NB4 (cell line): ENCODE results near the gene ADCY3.

Experiments
- DNase-seq: peaks from one replicate; pipeline ENCODE4 v3.0.0; 2010; ENCODE audit warnings: low read depth
- H3K4me3 ChIP-seq: one replicate; pipeline ENCODE4 v1.5.1; 2011; ENCODE audit warnings: mild to moderate bottlenecking, low read depth, low read length, moderate library complexity
- CTCF ChIP-seq: IDR thresholded peaks from one replicate; pipeline ENCODE4 v1.5.1; 2012; ENCODE audit warnings: low read depth, low read length
- MAX ChIP-seq: IDR thresholded peaks from 2 replicates; pipeline ENCODE4 v1.6.1; 2011; ENCODE audit warnings: low read depth, low read length
- MYC ChIP-seq: IDR thresholded peaks from 2 replicates; pipeline ENCODE4 v1.6.1; 2011; ENCODE audit warnings: low read depth, low read length
- POLR2A ChIP-seq: IDR thresholded peaks from 2 replicates; pipeline ENCODE4 v1.6.1; 2011; ENCODE audit warnings: mild to moderate bottlenecking; ENCODE audit not compliant: insufficient read length; ENCODE audit errors: extremely low read depth

ADCY3 gene

GRCh38 chr2:24826773-24827145, 93.3 kb downstream of the ADCY3 start:
- TF ChIP-seq POLR2A: no peak
- no peak for TF ChIP-seq MYC
- no peak for TF ChIP-seq CTCF
- no peak for TF ChIP-seq MAX
- DNase-seq: no peak
- no peak overlapping the region for H3K4me3 ChIP-seq

GRCh38 chr2:24825883-24826772, 93.9 kb downstream of the ADCY3 start:
- no peak overlapping the region for H3K4me3 ChIP-seq
- DNase-seq: no peak
- TF ChIP-seq POLR2A (no peak), MYC (no peak), CTCF (no peak), MAX (no peak)

GRCh38 chr2:24824966-24825882, 94.8 kb downstream of the ADCY3 start:
- H3K4me3 ChIP-seq: no peak overlapping the region
- no peak for TF ChIP-seq MAX
- TF ChIP-seq CTCF: peak; percentile 83
- TF ChIP-seq POLR2A: no peak
- TF ChIP-seq MYC: no peak
- DNase-seq: peak; percentile 55

GRCh38 chr2:24824071-24824588, 95.9 kb downstream of the ADCY3 start:
- no peak for DNase-seq
- TF ChIP-seq CTCF (no peak), POLR2A (no peak), MYC (no peak), MAX (no peak)
- H3K4me3 ChIP-seq: no peak overlapping the region

- DNase-seq: no peak
- no peak for TF ChIP-seq CTCF
- no peak for TF ChIP-seq POLR2A
- TF ChIP-seq MYC: no peak
- no peak overlapping the region for H3K4me3 ChIP-seq
Measured at GRCh38 chr2:24822049-24822706, 97.9 kb downstream of the ADCY3 start.
